ENCODE data around the gene KRTAP2-3. TPM values are rescaled to one million over a fixed set of nuclear protein-coding genes. Genes with fewer than 3 reads are reported as not detected.

KRTAP2-3 gene, protein sequence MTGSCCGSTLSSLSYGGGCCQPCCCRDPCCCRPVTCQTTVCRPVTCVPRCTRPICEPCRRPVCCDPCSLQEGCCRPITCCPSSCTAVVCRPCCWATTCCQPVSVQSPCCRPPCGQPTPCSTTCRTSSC
- not detected in 2 replicates for polyA plus RNA-seq

DNA sequence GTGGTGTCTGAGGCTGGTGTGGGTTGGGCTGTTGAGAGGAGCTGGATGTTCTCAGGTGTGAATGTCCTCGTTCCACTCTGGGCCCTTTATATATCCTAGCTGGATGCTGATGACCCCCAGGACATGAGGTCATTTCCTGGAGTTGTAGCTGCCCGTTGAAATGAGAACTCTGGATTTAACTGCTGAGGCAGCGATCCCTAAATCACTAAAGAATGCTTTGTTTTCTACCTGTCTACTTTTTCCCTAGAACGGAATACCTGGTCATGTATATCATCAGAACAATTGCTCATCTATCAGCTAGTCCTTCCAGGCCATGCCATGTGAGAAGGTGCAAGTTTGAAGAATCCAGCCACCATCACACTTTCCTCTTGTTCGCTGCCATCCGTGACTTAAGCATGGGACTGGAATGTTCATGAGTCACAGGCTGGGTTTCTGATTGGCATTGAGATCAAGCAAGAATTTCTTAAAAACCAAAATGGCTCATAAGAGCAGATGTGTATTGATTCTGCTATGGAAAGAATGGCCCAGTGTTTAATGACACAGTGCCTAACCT lies at the start of gene KRTAP2-3:
TSS of gene KRTAP2-3 (minus strand) at position 63 of the 553 bp plus-strand sequence. CDS start 64 bp downstream, outside the sequence.

DNA sequence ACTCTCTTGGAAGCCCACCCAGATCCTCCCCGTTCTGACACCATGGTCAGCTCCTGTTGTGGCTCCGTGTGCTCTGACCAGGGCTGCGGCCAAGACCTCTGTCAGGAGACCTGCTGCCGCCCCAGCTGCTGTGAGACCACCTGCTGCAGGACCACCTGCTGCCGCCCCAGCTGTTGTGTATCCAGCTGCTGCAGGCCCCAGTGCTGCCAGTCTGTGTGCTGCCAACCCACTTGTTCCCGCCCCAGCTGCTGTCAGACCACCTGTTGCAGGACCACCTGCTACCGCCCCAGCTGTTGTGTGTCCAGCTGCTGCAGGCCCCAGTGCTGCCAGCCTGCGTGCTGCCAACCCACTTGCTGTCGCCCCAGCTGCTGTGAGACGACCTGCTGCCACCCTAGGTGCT lies 45.4 kb upstream of the KRTAP2-3 start, which contains the start of gene KRTAP4-9:
TSS of gene KRTAP4-9 (plus strand) at position 43 of the 400 bp plus-strand sequence. CDS start at position 43, 0 bp downstream.

DNA sequence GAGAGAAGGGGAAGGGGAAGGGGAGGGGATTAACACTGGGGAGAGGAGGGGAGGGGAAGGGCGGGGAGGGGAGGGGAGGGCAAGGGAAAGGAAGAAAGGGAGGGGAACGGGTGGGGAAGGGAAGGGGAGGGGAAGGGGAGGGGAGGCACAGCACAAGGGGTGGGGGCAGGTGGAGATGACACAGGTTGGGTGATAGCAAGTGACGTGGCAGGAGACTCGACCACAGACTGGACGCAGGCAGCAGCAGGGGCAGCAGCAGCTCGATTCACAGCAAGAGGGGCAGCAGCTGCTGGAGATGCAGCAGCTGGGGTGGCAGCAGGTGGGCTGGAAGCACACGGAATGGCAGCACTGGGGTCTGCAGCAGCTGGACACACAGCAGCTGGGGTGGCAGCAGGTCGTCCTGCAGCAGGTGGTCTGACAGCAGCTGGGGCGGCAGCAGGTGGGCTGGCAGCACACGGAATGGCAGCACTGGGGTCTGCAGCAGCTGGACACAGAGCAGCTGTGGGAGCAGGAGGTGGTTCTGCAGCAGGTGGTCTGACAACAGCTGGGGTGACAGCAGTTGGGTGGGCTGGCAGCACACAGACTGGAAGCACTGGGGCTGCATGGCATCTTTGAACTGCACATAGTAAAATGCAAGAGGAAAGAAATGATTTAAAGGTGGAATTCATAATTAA lies 41.8 kb upstream of the KRTAP2-3 start, which contains the start of gene KRTAP4-16:
TSS of gene KRTAP4-16 (minus strand) at position 624 of the 674 bp plus-strand sequence. CDS start at position 624, 0 bp downstream.

DNA sequence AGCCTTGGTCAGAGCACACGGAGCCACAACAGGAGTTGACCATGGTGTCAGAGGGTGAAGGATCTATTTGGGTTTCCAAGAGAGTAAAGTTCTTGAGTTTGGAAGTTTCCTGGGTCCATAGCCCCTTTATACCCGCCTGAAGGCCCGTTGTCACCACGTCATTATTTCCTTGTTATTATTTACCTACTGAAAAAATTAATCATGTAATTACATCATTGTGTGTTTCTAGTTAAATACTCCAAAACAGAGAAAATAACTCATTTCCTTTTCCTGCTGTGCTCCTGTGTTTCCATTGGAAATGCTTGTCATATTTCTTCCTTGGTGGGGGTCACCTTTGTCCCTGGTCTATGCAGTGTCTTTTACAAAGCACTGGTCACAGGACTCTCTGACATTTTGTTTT lies 38.1 kb upstream of the KRTAP2-3 start, which contains the start of gene KRTAP4-8:
TSS of gene KRTAP4-8 (minus strand) at position 101 of the 400 bp plus-strand sequence. CDS start at position 43, 58 bp downstream.

DNA sequence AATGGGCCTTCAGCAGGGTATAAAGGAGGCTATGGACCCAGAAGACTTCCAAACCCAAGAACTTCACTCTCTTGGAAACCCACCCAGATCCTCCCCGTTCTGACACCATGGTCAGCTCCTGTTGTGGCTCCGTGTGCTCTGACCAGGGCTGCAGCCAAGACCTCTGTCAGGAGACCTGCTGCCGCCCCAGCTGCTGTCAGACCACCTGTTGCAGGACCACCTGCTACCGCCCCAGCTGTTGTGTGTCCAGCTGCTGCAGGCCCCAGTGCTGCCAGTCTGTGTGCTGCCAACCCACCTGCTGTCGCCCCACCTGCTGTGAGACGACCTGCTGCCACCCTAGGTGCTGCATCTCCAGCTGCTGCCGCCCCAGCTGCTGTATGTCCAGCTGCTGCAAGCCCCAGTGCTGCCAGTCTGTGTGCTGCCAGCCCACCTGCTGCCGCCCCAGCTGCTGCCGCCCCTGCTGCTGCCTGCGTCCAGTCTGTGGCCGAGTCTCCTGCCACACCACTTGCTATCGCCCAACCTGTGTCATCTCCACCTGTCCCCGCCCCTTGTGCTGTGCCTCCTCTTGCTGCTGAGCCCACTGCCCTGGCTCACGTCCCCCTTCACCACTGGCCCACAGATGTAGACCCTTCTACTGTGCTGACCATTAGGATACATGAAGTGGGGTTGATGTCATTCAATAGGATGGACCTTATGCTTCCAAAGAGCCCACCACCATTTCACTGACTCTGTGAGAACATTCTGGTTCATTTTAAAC lies 24.4 kb upstream of the KRTAP2-3 start, which contains the start of gene KRTAP4-7:
TSS of gene KRTAP4-7 (plus strand) at position 51 of the 757 bp plus-strand sequence. CDS start at position 108, 57 bp downstream.

DNA sequence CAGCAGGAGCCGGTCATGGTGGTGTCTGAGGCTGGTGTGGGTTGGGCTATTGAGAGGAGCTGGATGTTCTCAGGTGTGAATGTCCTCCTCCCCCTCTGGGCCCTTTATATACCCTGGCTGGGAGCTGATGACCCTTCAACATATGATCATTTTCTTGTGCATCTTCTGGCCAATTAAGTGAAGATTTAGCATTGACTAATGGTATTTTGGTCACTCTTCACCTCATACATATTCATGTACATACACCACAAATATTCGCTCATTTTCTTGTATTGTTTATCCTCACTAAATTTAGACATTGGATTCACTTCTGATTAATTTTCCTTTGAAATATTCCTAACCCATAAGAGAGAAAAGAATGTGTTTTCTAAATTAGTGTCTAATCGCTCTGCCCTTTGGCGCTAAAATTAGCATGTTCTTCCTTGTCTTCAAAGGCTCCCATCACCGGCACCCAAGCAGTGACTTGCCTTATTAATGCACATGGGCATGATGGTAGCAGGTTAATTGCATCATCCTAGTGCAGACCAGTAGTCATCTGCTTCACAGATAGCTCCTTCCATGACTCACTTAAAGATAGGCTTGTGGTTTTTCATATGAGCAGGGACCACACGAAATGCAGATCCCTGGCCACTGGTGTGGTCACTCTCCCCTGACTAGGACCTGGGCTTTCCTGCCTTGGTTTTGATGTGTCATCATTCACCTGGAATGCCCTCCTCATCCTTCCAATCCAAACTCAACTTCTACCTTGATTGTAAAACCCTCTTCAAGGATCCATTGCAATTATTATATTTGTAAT lies 6.1 kb upstream of the KRTAP2-3 start, which contains the start of gene KRTAP2-4:
TSS of gene KRTAP2-4 (minus strand) at position 51 of the 796 bp plus-strand sequence. CDS start at position 17, 34 bp downstream.

DNA sequence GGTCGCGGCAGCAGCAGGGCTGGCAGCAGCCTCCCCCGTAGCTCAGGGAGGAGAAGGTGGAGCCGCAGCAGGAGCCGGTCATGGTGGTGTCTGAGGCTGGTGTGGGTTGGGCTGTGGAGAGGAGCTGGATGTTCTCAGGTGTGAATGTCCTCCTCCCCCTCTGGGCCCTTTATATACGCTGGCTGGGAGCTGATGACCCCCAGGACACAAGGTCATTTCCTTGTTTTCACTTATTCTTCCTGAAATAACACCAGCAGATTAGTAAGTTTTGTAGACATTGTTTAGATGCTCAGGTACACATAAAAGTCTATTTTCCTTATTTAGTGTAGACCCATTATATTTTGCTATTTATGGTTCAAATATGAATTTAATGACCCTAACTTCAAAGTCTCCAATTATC lies 4.8 kb downstream of the KRTAP2-3 start, which contains the start of gene KRTAP2-2:
TSS of gene KRTAP2-2 (minus strand) at position 101 of the 400 bp plus-strand sequence. CDS start at position 82, 19 bp downstream.

DNA sequence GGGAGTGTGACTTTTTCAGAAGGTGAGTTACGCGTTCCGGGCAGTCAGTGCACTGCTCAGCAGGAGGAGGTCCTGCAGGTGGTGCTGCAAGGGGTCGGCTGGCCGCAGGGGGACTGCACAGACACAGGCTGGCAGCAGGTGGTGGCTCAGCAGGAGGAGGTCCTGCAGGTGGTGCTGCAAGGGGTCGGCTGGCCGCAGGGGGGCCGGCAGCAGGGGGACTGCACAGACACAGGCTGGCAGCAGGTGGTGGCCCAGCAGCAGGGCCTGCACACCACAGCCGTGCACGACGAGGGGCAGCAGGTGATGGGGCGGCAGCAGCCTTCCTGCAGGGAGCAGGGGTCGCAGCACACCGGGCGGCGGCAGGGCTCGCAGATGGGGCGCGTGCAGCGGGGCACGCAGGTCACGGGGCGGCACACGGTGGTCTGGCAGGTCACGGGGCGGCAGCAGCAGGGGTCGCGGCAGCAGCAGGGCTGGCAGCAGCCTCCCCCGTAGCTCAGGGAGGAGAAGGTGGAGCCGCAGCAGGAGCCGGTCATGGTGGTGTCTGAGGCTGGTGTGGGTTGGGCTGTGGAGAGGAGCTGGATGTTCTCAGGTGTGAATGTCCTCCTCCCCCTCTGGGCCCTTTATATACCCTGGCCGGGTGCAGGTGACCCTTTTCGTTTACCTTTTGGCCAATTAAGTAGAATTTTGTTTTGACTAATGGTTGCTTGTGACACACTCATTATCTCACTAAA lies 13.0 kb downstream of the KRTAP2-3 start, which contains the start of gene KRTAP2-1:
TSS of gene KRTAP2-1 (minus strand) at position 582 of the 731 bp plus-strand sequence. CDS start at position 533, 49 bp downstream.

DNA sequence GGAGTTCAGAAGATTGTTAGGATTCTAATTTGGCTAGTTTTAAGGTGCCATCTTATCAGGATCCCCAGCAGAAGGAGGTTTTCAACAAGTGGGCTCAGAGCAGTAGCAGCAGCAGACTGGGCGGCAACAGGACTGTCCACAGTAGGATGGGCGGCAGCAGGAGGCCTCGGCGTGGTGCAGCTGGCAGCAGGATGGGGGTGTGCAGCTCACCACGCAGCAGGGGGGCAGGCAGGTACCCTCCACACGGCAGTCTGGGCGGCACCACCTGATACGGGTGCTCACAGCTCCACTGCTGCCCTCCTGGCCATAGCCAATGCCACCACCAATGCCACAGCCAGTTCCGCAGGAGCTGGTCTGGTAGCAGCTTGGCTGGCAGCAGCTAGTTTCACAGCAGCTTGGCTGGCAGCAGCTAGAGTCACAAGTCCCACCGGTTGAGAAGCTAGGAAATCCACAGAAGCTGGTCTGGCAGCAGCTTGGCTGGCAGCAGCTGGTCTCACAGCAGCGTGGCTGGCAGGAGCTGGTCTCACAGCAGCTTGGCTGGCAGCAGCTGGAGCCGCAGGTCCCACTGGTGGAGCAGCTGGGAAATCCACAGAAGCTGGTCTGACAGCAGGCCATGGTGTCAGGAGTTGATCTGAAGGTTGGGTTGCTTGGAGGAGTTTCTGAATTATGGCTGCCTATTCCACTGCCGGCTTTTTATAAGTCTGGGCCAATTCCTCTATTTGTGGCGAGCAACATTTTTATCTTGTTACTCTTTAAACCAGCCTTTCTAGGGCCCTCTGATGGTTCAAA lies 18.9 kb downstream of the KRTAP2-3 start, which contains the start of gene KRTAP1-1:
TSS of gene KRTAP1-1 (minus strand) at position 668 of the 789 bp plus-strand sequence. CDS start at position 615, 53 bp downstream.

DNA sequence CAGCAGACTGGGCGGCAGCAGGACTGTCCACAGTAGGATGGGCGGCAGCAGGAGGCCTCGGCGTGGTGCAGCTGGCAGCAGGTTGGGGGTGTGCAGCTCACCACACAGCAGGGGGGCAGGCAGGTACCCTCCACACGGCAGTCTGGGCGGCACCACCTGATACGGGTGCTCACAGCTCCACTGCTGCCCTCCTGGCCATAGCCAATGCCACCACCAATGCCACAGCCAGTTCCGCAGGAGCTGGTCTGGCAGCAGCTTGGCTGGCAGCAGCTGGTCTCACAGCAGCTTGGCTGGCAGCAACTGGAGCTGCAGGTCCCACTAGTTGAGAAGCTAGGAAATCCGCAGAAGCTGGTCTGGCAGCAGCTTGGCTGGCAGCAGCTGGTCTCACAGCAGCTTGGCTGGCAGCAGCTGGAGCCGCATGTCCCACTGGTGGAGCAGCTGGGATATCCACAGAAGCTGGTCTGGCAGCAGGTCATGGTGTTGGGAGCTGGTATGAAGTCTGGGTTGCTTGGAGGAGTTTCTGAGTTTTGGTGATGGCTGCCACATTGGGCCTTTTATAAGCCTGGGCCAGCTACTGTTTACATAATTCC lies 25.5 kb downstream of the KRTAP2-3 start, which contains the start of gene KRTAP1-3:
TSS of gene KRTAP1-3 (minus strand) at position 529 of the 590 bp plus-strand sequence. CDS start at position 476, 53 bp downstream.

DNA sequence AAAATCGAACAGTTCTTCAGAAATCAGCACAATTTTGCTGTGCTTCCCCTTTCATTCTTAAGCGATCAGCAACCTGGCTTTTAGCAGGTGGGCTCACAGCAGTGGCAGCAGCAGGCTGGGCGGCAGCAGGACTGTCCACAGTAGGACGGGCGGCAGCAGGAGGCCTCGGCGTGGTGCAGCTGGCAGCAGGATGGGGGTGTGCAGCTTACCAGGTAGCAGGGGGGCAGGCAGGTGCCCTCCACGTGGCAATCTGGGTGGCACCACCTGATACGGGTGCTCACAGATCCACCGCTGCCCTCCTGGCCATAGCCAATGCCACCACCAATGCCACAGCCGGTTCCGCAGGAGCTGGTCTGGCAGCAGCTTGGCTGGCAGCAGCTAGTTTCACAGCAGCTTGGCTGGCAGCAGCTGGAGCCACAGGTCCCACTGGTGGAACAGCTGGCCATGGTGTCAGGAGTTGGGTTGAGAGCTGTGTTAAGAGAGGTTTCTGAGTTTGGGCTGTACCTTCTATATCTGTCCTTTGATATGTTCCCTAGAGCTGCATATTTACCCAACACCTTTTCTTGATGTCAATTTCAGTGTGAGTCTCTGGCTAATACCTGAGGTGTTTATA lies 30.2 kb downstream of the KRTAP2-3 start, which contains the start of gene KRTAP1-4:
TSS of gene KRTAP1-4 (minus strand) at position 563 of the 613 bp plus-strand sequence. CDS start at position 446, 117 bp downstream.

DNA sequence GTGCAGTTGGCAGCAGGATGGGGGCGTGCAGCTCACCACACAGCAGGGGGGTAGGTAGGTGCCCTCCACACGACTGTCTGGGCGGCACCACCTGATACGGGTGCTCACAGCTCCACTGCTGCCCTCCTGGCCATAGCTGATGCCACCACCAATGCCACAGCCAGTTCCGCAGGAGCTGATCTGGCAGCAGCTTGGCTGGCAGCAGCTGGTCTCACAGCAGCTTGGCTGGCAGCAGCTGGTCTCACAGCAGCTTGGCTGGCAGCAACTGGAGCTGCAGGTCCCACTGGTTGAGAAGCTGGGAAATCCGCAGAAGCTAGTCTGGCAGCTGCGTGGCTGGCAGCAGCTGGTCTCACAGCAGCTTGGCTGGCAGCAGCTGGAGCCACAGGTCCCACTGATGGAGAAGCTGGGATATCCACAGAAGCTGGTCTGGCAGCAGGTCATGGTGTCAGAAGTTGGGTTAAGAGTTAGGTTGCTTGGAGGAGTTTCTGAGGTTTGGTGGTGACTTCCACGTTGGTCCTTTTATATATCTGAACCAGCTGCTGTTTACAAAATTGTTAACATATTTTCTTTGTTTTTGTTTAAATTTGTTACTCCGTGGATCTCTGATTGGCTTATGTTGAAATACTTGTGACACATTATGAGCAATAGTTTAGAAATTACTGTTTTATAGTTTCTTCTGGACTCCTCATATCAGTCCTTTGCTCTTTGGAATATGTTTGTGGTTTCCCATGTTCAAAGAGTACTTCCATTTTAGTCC lies 33.0 kb downstream of the KRTAP2-3 start, which contains the start of gene KRTAP1-5:
TSS of gene KRTAP1-5 (minus strand) at position 494 of the 757 bp plus-strand sequence. CDS start at position 441, 53 bp downstream.

Other genes starting within 250 kb of the KRTAP2-3 start
- 45.5 and 59.0 TPM in 2 replicates for gene KRT10, start 237.5 kb downstream of the KRTAP2-3 start, polyA plus RNA-seq
- not detected in 2 replicates for gene KRT12, start 192.9 kb downstream of the KRTAP2-3 start, polyA plus RNA-seq
- gene KRT20, start 174.9 kb downstream of the KRTAP2-3 start, polyA plus RNA-seq: not detected in 2 replicates
- gene KRT23, start 122.5 kb downstream of the KRTAP2-3 start, polyA plus RNA-seq: 0.60 TPM in 1 of 2 replicates, not detected in the other
- gene KRT39, start 93.2 kb downstream of the KRTAP2-3 start, polyA plus RNA-seq: not detected in 2 replicates
- gene KRT40, start 75.8 kb downstream of the KRTAP2-3 start, polyA plus RNA-seq: not detected in 2 replicates
- gene KRTAP3-3, start 66.0 kb downstream of the KRTAP2-3 start, polyA plus RNA-seq: not detected in 2 replicates
- gene KRTAP3-2, start 60.2 kb downstream of the KRTAP2-3 start, polyA plus RNA-seq: not detected in 2 replicates
- gene KRTAP3-1, start 51.0 kb downstream of the KRTAP2-3 start, polyA plus RNA-seq: not detected in 2 replicates
- not detected in 2 replicates for gene KRTAP1-5, start 32.9 kb downstream of the KRTAP2-3 start, polyA plus RNA-seq
- gene KRTAP1-4, start 29.9 kb downstream of the KRTAP2-3 start, polyA plus RNA-seq: not detected in 2 replicates
- not detected in 2 replicates for gene KRTAP1-3, start 25.2 kb downstream of the KRTAP2-3 start, polyA plus RNA-seq
- 0.28 TPM in 1 of 2 replicates, not detected in the other for gene KRTAP1-1, start 18.7 kb downstream of the KRTAP2-3 start, polyA plus RNA-seq
- gene KRTAP2-1, start 12.8 kb downstream of the KRTAP2-3 start, polyA plus RNA-seq: not detected in 2 replicates
- gene KRTAP2-2, start 4.9 kb downstream of the KRTAP2-3 start, polyA plus RNA-seq: not detected in 2 replicates
- gene KRTAP2-4, start 5.8 kb upstream of the KRTAP2-3 start, polyA plus RNA-seq: not detected in 2 replicates
- gene KRTAP4-7, start 24.0 kb upstream of the KRTAP2-3 start, polyA plus RNA-seq: not detected in 2 replicates
- gene KRTAP4-8, start 38.0 kb upstream of the KRTAP2-3 start, polyA plus RNA-seq: not detected in 2 replicates
- gene KRTAP4-16, start 42.1 kb upstream of the KRTAP2-3 start, polyA plus RNA-seq: not detected in 2 replicates
- not detected in 2 replicates for gene KRTAP4-9, start 45.3 kb upstream of the KRTAP2-3 start, polyA plus RNA-seq
- not detected in 2 replicates for gene KRTAP4-11, start 58.3 kb upstream of the KRTAP2-3 start, polyA plus RNA-seq
- not detected in 2 replicates for gene KRTAP4-12, start 64.1 kb upstream of the KRTAP2-3 start, polyA plus RNA-seq
- gene KRTAP4-6, start 80.4 kb upstream of the KRTAP2-3 start, polyA plus RNA-seq: not detected in 2 replicates
- gene KRTAP4-5, start 89.7 kb upstream of the KRTAP2-3 start, polyA plus RNA-seq: not detected in 2 replicates
- gene KRTAP4-4, start 100.6 kb upstream of the KRTAP2-3 start, polyA plus RNA-seq: not detected in 2 replicates
- not detected in 2 replicates for gene KRTAP4-3, start 108.1 kb upstream of the KRTAP2-3 start, polyA plus RNA-seq
- not detected in 2 replicates for gene KRTAP4-2, start 118.1 kb upstream of the KRTAP2-3 start, polyA plus RNA-seq
- not detected in 2 replicates for gene KRTAP4-1, start 124.8 kb upstream of the KRTAP2-3 start, polyA plus RNA-seq
- gene KRTAP9-1, start 129.8 kb upstream of the KRTAP2-3 start, polyA plus RNA-seq: not detected in 2 replicates
- gene KRTAP9-2, start 166.5 kb upstream of the KRTAP2-3 start, polyA plus RNA-seq: not detected in 2 replicates
- gene KRTAP9-3, start 172.3 kb upstream of the KRTAP2-3 start, polyA plus RNA-seq: not detected in 2 replicates
- not detected in 2 replicates for gene KRTAP9-8, start 177.9 kb upstream of the KRTAP2-3 start, polyA plus RNA-seq
- gene KRTAP9-4, start 189.6 kb upstream of the KRTAP2-3 start, polyA plus RNA-seq: not detected in 2 replicates
- not detected in 2 replicates for gene KRTAP9-9, start 195.3 kb upstream of the KRTAP2-3 start, polyA plus RNA-seq
- gene KRTAP9-6, start 205.3 kb upstream of the KRTAP2-3 start, polyA plus RNA-seq: not detected in 2 replicates
- gene KRTAP9-7, start 215.6 kb upstream of the KRTAP2-3 start, polyA plus RNA-seq: not detected in 2 replicates
- not detected in 2 replicates for gene KRTAP29-1, start 242.7 kb upstream of the KRTAP2-3 start, polyA plus RNA-seq
- not detected in 2 replicates for gene KRTAP16-1, start 249.2 kb upstream of the KRTAP2-3 start, polyA plus RNA-seq

All from Purkinje cell (primary cell).